HG03064 (cell line): ENCODE results near the gene HSPA8.

Source experiments
- ATAC-seq: cut with Tn5 transposase; IDR thresholded peaks from one replicate; pipeline ENCODE4 v1.9.1; 2021; ENCODE audit warnings: low read depth; ENCODE audit not compliant: unreplicated experiment

Gene HSPA8

GRCh38 chr11:123051146-123051545, 10.8 kb downstream of the HSPA8 start:
- ATAC-seq: no peak

GRCh38 chr11:123047947-123048293, 14.0 kb downstream of the HSPA8 start:
- no peak for ATAC-seq

DNA sequence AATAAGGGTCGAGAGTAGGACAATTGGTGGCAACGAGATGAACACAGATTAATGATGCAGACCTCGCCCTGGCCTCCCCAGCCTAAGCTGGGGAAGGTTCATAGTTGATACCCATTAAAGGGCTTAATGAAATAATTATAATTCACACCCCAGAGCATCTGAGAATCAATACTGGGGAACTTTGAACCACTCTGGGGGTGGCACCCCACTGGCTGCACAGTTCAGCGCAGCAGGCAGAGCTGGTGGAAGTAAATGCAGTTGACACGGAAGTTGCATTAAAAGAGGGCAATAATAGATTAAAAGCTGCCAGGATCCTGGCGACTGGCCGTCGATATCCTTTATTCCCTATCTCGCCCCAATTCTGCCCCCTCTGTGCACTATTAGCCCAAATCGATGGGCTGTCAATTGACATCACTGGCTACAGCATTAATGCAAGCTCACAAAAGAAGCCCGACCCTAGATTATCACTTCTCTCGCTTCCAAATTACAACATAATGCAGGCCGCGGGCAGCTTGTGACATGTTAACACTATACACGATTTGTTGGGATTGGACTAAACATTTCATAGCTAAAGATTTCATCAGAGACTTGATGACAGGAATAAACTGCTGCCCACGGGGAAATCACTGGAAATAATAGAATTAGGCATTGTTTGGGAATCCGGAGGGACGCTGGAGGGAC, 14.5 kb downstream of the HSPA8 start:
- no peak for ATAC-seq

DNA sequence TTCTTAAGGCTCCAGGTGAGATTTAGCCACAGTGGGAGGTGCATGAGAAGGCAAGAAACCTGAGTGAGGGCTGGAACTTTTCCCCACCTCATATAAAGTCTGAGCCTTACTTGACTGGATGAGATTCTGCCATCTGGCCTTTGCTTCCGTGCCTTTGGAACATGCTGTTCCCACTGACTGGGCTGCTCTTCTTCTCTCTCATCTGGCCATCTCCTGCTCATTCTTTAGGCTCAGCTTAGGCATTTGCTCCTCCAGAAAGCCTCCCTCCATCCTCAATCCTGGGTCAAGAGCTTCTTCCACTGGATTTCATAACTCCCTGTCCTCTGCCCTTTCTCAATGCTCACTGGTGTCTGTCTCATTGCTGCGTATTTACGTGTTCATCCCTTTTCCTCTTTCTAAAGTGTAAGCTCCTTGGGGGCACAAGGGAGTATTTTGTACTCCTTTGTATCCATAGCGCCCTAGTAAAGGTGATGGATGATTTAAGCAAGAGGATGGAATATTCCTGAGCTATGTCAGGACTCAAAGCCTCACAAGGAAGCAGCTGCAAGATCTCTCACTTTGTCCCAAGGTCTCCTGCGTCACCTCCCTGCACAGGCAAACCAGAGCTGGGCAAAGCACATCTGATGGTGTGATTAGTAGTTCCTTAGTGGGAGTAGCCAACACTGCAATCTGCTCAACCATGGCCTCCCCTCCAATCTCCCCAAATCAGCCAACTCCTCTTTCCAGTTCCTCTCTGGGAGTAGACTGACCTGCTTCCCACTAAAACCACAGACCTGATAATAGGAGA, 15.3 kb downstream of the HSPA8 start:
- no peak for ATAC-seq

GRCh38 chr11:123045101-123045500, 16.8 kb downstream of the HSPA8 start:
- no peak for ATAC-seq

DNA sequence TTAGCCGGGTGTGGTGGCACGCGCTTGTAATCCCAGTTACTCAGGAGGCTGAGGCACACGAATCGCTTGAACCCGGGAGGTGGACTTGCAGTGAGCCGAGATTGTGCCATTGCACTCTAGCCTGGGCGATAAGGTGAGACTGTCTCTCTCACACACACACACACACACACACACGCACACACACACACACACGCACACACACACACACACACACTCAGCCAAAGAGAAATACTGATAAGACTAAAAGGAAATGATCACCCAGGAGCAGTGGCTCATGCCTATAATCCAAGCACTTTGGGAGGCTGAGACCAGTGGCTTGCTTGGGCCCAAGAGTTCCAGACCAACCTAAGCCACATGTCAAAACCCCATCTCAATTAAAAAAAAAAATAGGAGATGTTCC, 20.8 kb downstream of the HSPA8 start:
- ATAC-seq: no peak

GRCh38 chr11:123040111-123040432, 21.9 kb downstream of the HSPA8 start:
- no peak for ATAC-seq

GRCh38 chr11:123035831-123036230, 26.1 kb downstream of the HSPA8 start:
- ATAC-seq: no peak

DNA sequence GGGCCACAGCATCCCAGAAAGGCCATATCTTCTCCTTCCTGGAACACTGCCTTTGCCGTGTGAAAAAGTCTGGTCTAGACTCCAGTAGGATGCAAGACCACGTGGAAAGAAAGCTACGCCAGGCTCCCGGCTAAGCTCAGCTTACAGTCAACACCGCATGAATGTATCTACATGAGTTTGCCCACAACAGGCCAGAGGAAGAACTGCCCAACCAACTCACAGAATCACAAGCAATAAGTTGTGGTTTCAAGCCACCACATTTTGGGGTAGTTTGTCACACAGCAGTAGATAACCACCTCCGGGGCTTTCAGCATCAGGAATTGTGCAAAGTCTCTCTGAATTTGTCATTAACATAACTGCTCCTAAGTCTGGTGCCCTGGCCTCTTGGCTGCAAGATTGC, 27.3 kb downstream of the HSPA8 start:
- no peak for ATAC-seq

- no peak for ATAC-seq
These were observed 28.0 kb downstream of the HSPA8 start for GRCh38 chr11:123033895-123034294.

DNA sequence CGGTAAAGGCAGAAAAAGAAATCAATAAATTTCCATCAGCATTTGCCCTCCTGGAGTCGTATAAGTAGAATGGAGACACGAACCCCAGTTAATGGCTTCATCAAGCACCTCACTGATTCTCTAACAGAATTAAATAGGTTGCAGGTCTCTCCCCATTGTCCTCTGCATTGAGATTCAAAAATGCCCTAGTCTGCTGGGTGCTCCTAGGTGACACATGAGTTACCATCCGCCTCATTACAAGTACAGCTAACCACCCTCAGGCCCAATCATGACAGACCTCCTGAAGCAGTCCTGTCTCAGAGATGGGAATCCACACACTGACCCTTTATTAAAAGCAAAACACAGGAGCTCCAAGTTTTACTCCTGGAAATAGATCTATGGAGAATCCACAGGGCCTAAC, 31.4 kb downstream of the HSPA8 start:
- no peak for ATAC-seq

DNA sequence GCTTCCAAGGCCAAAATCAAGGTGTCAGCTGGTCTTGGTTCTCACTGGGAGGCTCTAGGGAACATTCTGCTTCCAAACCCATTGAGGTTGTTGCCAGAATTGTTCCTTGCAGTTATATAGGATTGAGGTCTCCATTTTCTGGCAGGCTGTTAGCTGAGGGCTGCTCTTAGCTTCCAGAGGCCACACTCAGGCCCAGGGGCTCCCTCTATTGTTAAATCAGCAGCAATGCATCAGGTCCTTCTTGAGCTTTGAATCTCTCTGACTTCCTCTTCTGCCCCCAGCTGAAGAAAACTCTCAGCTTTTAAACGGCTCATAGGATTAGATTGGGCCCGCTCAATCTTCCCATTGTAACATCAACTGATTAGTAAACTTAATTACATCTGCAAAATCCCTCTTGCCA, 41.0 kb downstream of the HSPA8 start:
- ATAC-seq: no peak

- no peak for ATAC-seq
These were observed 43.2 kb downstream of the HSPA8 start for GRCh38 chr11:123018702-123019101.

- ATAC-seq: no peak
These were observed 50.4 kb downstream of the HSPA8 start for GRCh38 chr11:123011510-123011909.
